HepG2 (cell line): ENCODE measurements around the gene WNT6. TPM values are rescaled to one million over a fixed set of nuclear protein-coding genes. Genes with fewer than 3 reads are reported as not detected.

Experiments
- DZIP1 ChIP-seq: sonication (generic); formaldehyde crosslinking; IDR thresholded peaks from 2 replicates; pipeline ENCODE4 v1.5.0; 2020; ENCODE audit warnings: mild to moderate bottlenecking, missing genetic modification reagents
- FOSL1 ChIP-seq: sonication (generic); formaldehyde crosslinking; IDR thresholded peaks from 2 replicates; pipeline ENCODE4 v1.9.0; 2021; ENCODE audit warnings: missing genetic modification reagents, borderline replicate concordance
- GTF3A ChIP-seq: sonication (generic); formaldehyde crosslinking; conservative IDR thresholded peaks from 2 replicates; pipeline ENCODE4 v1.4.0; 2020; ENCODE audit warnings: mild to moderate bottlenecking, missing genetic modification reagents
- KMT2A ChIP-seq: sonication (generic); formaldehyde crosslinking; IDR thresholded peaks from 2 replicates; pipeline ENCODE4 v1.4.0; 2020; ENCODE audit warnings: missing genetic modification reagents
- MED8 ChIP-seq: sonication (generic); formaldehyde crosslinking; IDR thresholded peaks from 2 replicates; pipeline ENCODE4 v1.8.1; 2023; ENCODE audit warnings: mild to moderate bottlenecking, missing genetic modification reagents; ENCODE audit not compliant: insufficient replicate concordance
- MEIS1 ChIP-seq: sonication (generic); formaldehyde crosslinking; IDR thresholded peaks from 2 replicates; pipeline ENCODE4 v1.9.0; 2021; ENCODE audit warnings: mild to moderate bottlenecking, missing genetic modification reagents, moderate library complexity, borderline replicate concordance
- MLXIP ChIP-seq: sonication (generic); formaldehyde crosslinking; IDR thresholded peaks from 2 replicates; pipeline ENCODE4 v1.9.0; 2021; ENCODE audit warnings: missing genetic modification reagents, borderline replicate concordance
- NAIF1 ChIP-seq: sonication (generic); formaldehyde crosslinking; IDR thresholded peaks from 2 replicates; pipeline ENCODE4 v1.5.0; 2020; ENCODE audit warnings: mild to moderate bottlenecking, missing genetic modification reagents, borderline replicate concordance
- NFE2 ChIP-seq: sonication (generic); formaldehyde crosslinking; IDR thresholded peaks from 2 replicates; pipeline ENCODE4 v1.4.0; 2020; ENCODE audit warnings: missing genetic modification reagents
- PLRG1 ChIP-seq: fragments of 450-650 bp; conservative IDR thresholded peaks from 2 replicates; pipeline ENCODE4 v1.6.1; 2016
- PRDM4 ChIP-seq: sonication (generic); formaldehyde crosslinking; IDR thresholded peaks from 2 replicates; pipeline ENCODE4 v1.9.0; 2021; ENCODE audit warnings: missing genetic modification reagents, borderline replicate concordance
- RFXAP ChIP-seq: sonication (generic); formaldehyde crosslinking; IDR thresholded peaks from 2 replicates; pipeline ENCODE4 v1.4.0; 2020; ENCODE audit warnings: missing genetic modification reagents, borderline replicate concordance
- ZBTB46 ChIP-seq: sonication (generic); formaldehyde crosslinking; IDR thresholded peaks from 2 replicates; pipeline ENCODE4 v1.4.0; 2020; ENCODE audit warnings: mild to moderate bottlenecking, missing genetic modification reagents, borderline replicate concordance
- ZNF281 ChIP-seq: sonication (generic); formaldehyde crosslinking; IDR thresholded peaks from 2 replicates; pipeline ENCODE4 v1.4.0; 2020; ENCODE audit warnings: missing genetic modification reagents, borderline replicate concordance
- ZNF883 ChIP-seq: sonication (generic); formaldehyde crosslinking; IDR thresholded peaks from 2 replicates; pipeline ENCODE4 v1.5.1; 2020; ENCODE audit warnings: mild to moderate bottlenecking, missing genetic modification reagents; ENCODE audit errors: not compliant biosample characterization
- polyA plus RNA-seq, 8 experiments: library from polyadenylated mRNA; depleted of rRNA in 3 of 8; stranded (reverse) in 7 of 8; unstranded in 1 of 8; fragments of >200 nt; fragmentation: Illumina TruSeq in 4 of 8; extraction: Trizol in 4 of 8; gene quantifications; 2 replicates each; pipeline versions ENCODE4 v1.2.1 to v1.2.3, GENCODE V29; 2011 to 2016; ENCODE audit warnings: low read depth in 4 of 8, missing spikeins in 1 of 8, mixed read lengths in 1 of 8; ENCODE audit not compliant: insufficient read depth in 1 of 8
- total RNA-seq, 5 experiments: library from RNA; depleted of rRNA; stranded (reverse); fragments of >200 nt; fragmentation: Illumina TruSeq; extraction: Trizol; gene quantifications; 2 replicates each; pipeline ENCODE4 v1.2.3, GENCODE V29; 2016; ENCODE audit warnings: low read depth in 1 of 5

The WNT6 gene
- total and polyA plus RNA-seq, 2 of the 13 experiments (the other 11 are each of a cell fraction or from before 2014, with no cell fraction given) = 0.20 TPM; not detected in 1

- TF ChIP-seq DZIP1 (CRISPR knock-in tag) (peak; percentile 96), MLXIP (CRISPR knock-in tag) (no peak), RFXAP (CRISPR knock-in tag) (no peak), ZNF883 (peak; percentile 90), FOSL1 (CRISPR knock-in tag) (no peak), ZNF281 (no peak), GTF3A (CRISPR knock-in tag) (peak; percentile 93), PRDM4 (no peak), PLRG1 (no peak), ZBTB46 (CRISPR knock-in tag) (no peak; the same call in 1 of the 2 replicates), MEIS1 (CRISPR knock-in tag) (peak; percentile 95; the same call in 1 of the 2 replicates), MED8 (no peak), NFE2 (CRISPR knock-in tag) (no peak), KMT2A (CRISPR knock-in tag) (peak; percentile 62; the same call in 1 of the 2 replicates), NAIF1 (no peak)
Measured at GRCh38 chr2:218898109-218898878, 38.7 kb downstream of the WNT6 start (continued).
